GM18517 (cell line): ENCODE data around the gene PAX6.

Experiments used
- ATAC-seq: cut with Tn5 transposase; IDR thresholded peaks from one replicate; pipeline ENCODE4 v1.9.1; 2021; ENCODE audit warnings: mild to moderate bottlenecking, moderate library complexity; ENCODE audit not compliant: unreplicated experiment

Gene PAX6

GRCh38 chr11:31822927-31823643 is 12.0 kb upstream of the PAX6 start:
- no peak for ATAC-seq

- no peak for ATAC-seq
Observed at GRCh38 chr11:31822175-31822926, 11.2 kb upstream of the PAX6 start.

- ATAC-seq: no peak
Observed at GRCh38 chr11:31821766-31822165, 10.6 kb upstream of the PAX6 start.

- ATAC-seq: no peak
Observed at GRCh38 chr11:31821235-31821764, 10.2 kb upstream of the PAX6 start.

- no peak for ATAC-seq
Observed at GRCh38 chr11:31820438-31820818, 9.3 kb upstream of the PAX6 start.

GRCh38 chr11:31819621-31820437 is 8.7 kb upstream of the PAX6 start:
- ATAC-seq: no peak

GRCh38 chr11:31818874-31819331 is 7.8 kb upstream of the PAX6 start:
- ATAC-seq: no peak

- no peak for ATAC-seq
Observed at GRCh38 chr11:31818425-31818755, 7.3 kb upstream of the PAX6 start.

- ATAC-seq: no peak
Observed at GRCh38 chr11:31817621-31818424, 6.7 kb upstream of the PAX6 start.

GRCh38 chr11:31817054-31817620 is 6.0 kb upstream of the PAX6 start:
- ATAC-seq: no peak

GRCh38 chr11:31816468-31817053 is 5.4 kb upstream of the PAX6 start:
- ATAC-seq: no peak

GRCh38 chr11:31815711-31816467 is 4.8 kb upstream of the PAX6 start:
- no peak for ATAC-seq

- ATAC-seq: no peak
Observed at GRCh38 chr11:31814176-31814868, 3.2 kb upstream of the PAX6 start.

GRCh38 chr11:31813391-31814175 is 2.5 kb upstream of the PAX6 start:
- no peak for ATAC-seq

GRCh38 chr11:31812383-31813381 is 1.6 kb upstream of the PAX6 start:
- no peak for ATAC-seq
